ENCODE data around the gene CCT5.
"Not testable (repeated sequence)": the region's sequence is repeated elsewhere in the genome, so short reads cannot be mapped to it uniquely, and the experiment has no call there.

The CCT5 gene

DNA sequence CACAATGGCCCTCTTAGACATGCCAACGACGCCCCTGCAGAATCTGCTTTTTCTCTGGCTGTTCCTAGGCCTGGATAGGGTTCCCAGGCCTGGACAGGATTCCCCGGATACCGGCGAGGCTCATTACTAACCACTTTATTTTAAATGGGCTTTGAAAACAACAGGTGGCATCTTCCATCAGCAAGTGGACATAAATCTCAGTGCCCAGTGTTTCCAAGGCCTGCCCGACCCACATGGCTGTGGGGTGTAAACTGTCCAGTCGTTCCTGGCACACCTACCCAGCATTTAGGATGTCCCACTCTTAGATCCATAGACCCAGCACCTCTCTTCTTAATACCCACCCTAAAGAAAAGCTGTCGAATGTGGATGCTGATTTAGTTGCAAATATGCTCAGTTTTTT lies 56.7 kb downstream of the CCT5 start:
- peak overlapping the region; percentile 46 for H3K4me3 ChIP-seq (ENCODE audit: low read length)
- DNase-seq (ENCODE audit: low read depth) = no peak
- TF ChIP-seq, protein P1, sequence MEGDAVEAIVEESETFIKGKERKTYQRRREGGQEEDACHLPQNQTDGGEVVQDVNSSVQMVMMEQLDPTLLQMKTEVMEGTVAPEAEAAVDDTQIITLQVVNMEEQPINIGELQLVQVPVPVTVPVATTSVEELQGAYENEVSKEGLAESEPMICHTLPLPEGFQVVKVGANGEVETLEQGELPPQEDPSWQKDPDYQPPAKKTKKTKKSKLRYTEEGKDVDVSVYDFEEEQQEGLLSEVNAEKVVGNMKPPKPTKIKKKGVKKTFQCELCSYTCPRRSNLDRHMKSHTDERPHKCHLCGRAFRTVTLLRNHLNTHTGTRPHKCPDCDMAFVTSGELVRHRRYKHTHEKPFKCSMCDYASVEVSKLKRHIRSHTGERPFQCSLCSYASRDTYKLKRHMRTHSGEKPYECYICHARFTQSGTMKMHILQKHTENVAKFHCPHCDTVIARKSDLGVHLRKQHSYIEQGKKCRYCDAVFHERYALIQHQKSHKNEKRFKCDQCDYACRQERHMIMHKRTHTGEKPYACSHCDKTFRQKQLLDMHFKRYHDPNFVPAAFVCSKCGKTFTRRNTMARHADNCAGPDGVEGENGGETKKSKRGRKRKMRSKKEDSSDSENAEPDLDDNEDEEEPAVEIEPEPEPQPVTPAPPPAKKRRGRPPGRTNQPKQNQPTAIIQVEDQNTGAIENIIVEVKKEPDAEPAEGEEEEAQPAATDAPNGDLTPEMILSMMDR (IDR thresholded peaks at IDR 0.05; ENCODE audit: insufficient read depth, low read depth, low read length, missing control alignments) = no peak

DNA sequence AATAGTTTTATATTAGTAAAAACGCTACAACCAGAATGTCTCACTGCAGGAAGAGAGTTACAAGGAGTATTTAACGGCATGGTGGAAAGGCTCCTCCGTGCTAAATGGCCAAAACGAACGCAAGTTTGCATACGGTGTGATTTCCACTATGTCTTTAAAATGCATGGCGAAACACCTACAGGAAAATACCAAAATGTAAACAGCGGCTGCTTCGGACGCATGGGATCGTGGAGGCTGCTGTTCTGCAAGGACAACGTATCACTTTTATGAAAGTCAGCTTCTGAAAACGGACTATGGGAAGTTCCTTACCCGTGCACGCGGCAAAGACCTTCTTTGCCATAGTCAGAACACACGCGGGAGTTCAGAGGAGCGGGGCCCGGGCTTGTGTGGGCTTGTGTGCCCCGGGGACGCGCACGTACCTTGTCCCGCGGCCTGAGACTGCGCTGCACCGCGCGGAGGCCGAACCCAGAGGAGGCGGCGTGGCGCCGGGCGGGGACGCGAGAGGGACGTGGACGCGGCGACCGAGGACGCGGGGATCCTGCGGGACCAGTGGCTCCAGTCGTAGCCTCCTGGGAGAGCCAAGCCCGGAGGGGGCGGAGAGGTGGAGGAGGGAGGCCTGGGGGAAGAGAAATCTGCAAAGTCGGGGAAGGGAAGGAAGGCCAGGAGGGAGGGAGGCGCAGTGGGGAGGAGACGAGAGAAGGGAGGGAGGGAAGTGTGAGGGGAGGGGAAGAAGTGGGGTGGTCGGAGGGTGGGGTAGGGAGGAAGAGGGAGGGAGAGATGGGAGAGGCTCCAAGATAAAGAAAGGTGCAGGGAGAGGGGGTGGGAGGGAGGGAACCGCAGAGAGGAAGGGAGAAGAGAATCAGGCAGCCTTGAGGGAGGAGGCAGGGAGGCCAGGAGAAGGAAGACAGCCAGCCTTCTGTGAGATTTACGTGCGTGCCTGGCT lies 57.4 kb downstream of the CCT5 start, which contains the start of gene CMBL:
Gene CMBL, minus strand, starts transcription at position 697 of the 943 bp plus-strand sequence. CDS start 17,140 bp downstream, outside the sequence.
- peak within 1 kb of the TSS; percentile 46 for H3K4me3 ChIP-seq (ENCODE audit: low read length)
- DNase-seq (ENCODE audit: low read depth) = peak; percentile 82
- TF ChIP-seq, protein P1 (IDR thresholded peaks at IDR 0.05; ENCODE audit: insufficient read depth, low read depth, low read length, missing control alignments) = no peak

DNA sequence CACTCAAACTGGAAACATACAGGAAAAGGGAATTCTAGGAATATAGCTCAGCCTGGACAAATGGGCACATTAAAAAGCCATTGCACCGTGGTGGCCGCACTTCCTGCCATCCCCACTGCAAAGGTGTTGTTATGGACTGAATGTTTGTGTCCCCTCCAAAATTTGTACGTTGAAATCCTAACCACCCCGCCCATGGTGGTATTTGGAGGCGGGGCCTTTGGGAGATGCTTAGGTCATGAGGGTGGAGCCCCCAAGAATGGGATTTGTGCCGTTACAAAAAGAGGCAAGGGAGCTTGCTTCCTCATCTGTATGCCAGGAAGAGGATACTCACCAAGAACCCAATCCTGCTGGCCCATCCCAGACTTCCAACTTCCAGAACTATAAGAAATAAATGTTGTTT lies 58.8 kb downstream of the CCT5 start:
- TF ChIP-seq, protein P1 (IDR thresholded peaks at IDR 0.05; ENCODE audit: insufficient read depth, low read depth, low read length, missing control alignments) = no peak
- no peak overlapping the region for H3K4me3 ChIP-seq (ENCODE audit: low read length)
- no peak for DNase-seq (ENCODE audit: low read depth)

DNA sequence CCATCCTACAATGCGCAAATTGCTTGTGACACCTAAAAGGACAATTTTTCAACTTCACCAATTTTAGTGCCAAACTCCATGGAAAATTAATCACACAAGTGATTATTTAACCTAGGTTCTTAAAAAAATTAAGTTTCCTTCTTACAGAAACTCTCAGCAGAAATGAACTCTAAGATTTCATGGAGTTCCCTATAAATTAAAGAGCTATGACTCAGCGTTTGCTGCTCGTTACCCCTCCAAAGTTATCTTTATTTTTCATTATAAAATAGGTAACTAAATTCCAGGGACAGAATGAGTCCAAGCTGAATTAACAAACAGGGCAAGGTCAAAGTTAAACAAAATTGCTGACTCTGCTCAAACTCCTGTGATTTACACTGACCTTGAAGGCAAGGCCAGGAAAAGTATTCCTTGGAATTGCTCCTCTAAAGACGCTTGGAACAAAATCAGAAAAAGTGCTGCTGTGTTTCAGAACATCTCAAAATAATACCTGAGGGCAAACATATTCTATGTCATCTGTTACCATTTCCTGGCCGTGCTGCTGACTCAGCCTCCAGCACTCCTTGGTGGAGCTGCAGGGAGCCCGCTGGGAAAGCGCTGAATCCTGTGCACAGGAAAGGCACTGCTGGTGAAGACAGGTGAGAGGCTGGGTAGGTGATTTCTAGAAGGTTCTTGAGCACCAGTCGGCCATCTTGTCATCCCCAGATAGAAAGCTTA lies 60.1 kb downstream of the CCT5 start:
- TF ChIP-seq, protein P1 (IDR thresholded peaks at IDR 0.05; ENCODE audit: insufficient read depth, low read depth, low read length, missing control alignments) = no peak
- no peak overlapping the region for H3K4me3 ChIP-seq (ENCODE audit: low read length)

DNA sequence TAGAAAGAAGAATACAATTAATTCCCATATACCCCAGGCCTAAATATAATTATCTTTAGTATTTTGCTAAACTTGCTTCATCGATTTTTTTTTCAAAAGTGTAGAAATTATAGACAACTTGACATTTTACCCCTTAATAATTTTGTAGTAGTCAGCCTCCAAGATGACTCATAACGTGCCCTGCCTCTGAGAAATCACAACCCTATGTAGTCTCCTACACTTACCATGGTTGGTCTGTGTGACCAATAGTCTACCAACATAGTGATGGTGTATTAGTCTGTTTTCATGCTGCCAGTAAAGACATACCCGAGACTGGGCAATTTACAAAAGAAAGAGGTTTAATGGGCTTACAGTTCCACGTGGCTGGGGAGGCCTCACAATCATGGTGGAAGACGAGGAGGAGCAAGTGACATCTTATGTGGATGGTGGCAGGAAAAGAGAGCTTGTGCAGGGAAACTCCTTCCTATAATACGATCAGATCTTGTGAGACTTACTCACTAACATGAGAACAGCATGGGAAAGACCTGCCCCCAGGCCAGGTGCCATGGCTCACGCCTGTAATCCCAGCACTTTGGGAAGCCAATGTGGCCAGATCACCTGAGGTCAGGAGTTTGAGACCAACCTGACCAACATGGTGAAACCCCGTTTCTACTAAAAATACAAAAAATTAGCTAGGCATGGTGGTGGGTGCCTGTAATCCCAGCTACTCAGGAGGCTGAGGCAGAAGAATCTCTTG lies 60.9 kb downstream of the CCT5 start:
- peak; percentile 48 for DNase-seq (ENCODE audit: low read depth)
- not testable (repeated sequence) for H3K4me3 ChIP-seq (ENCODE audit: low read length)

More for the DNA sequence above, 60.1 kb downstream of the CCT5 start:
- DNase-seq (ENCODE audit: low read depth) = peak; percentile 90

DNA sequence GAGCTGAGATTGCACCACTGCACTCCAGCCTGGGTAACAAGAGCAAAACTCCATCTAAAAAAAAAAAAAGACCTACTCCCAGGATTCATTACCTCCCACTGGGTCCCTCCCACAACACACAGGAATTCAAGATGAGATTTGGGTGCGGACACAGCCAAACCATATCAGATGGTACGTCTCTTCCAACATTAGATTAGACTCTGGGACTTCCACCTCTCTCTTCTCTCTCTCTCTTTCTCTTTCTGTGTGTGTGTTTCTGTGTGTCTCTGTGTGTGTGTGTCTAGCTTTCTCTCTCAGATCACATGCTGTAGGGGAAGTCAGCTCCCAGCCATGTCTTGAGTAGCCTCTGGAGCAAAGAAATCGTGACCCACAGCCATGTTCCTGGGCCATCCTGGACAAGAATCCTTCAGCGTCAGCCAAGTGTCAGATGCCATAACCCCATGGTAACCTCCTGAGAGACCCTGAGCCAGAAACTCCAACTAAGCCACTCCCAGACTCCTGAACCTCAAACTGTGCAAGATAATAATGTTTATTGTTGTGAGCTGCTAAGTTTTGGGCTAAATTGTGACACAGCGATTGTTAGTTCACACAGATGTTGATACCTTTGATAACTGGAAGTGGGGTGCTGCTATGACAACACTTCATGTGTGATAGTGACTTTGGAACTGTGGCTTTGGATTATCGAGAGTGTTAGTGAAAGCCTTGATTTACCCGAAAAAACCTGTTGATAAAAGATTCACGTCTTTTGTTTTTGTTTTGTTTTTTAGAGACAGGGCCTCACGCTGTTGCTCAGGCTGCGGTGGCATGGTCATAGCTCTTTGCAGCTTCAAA lies 61.7 kb downstream of the CCT5 start:
- no peak for DNase-seq (ENCODE audit: low read depth)
- H3K4me3 ChIP-seq (ENCODE audit: low read length) = no peak overlapping the region
- TF ChIP-seq, protein P1 (IDR thresholded peaks at IDR 0.05; ENCODE audit: insufficient read depth, low read depth, low read length, missing control alignments) = no peak
